NCI-H524 treated with DMSO at 0.1 percent for 48 hours (cell line): ENCODE results near the gene LTBR.

Experiments used
- DNase-seq: peaks from one replicate; lab custom pipeline; 2025; lab: John Stamatoyannopoulos, UW

Gene LTBR

GRCh38 chr12:6368906-6369525 is 14.9 kb upstream of the LTBR start:
- DNase-seq: no peak

GRCh38 chr12:6369916-6370575 is 13.9 kb upstream of the LTBR start:
- DNase-seq: no peak

GRCh38 chr12:6370576-6370935 is 13.4 kb upstream of the LTBR start:
- no peak for DNase-seq

- no peak for DNase-seq
These were observed 12.8 kb upstream of the LTBR start for GRCh38 chr12:6370994-6371754.

- no peak for DNase-seq
These were observed 11.5 kb upstream of the LTBR start for GRCh38 chr12:6372403-6373003.

- DNase-seq: no peak
These were observed 10.8 kb upstream of the LTBR start for GRCh38 chr12:6373022-6373787.

- no peak for DNase-seq
These were observed 9.8 kb upstream of the LTBR start for GRCh38 chr12:6374028-6374785.

GRCh38 chr12:6374786-6375160 is 9.2 kb upstream of the LTBR start:
- DNase-seq: no peak

GRCh38 chr12:6375269-6376078 is 8.5 kb upstream of the LTBR start, which contains the start of gene SCNN1A:
Gene SCNN1A (minus strand): TSS chr12:6375563. CDS start chr12:6374783, 780 bp downstream.
- no peak for DNase-seq

- DNase-seq: no peak
These were observed 7.7 kb upstream of the LTBR start for GRCh38 chr12:6376079-6376869.

- DNase-seq: no peak
These were observed 6.9 kb upstream of the LTBR start for GRCh38 chr12:6376870-6377666.

GRCh38 chr12:6377667-6377994 is 6.3 kb upstream of the LTBR start:
- DNase-seq: no peak

- DNase-seq: no peak
These were observed 5.1 kb upstream of the LTBR start for GRCh38 chr12:6378709-6379472.

GRCh38 chr12:6380141-6381121 is 3.5 kb upstream of the LTBR start:
- no peak for DNase-seq

GRCh38 chr12:6382371-6382770 is 1.6 kb upstream of the LTBR start:
- no peak for DNase-seq

- no peak for DNase-seq
These were observed 980 bp upstream of the LTBR start for GRCh38 chr12:6382982-6383381.
